HG03520 (cell line): ENCODE measurements around the gene MCF2L.
"Not testable (repeated sequence)": the region's sequence is repeated elsewhere in the genome, so short reads cannot be mapped to it uniquely, and the experiment has no call there.

Experiments
- ATAC-seq: cut with Tn5 transposase; IDR thresholded peaks from one replicate; pipeline ENCODE4 v1.9.1; 2021; ENCODE audit warnings: mild to moderate bottlenecking, moderate library complexity; ENCODE audit not compliant: unreplicated experiment

The MCF2L gene

GRCh38 chr13:113092776-113093579 lies 124.0 kb downstream of the MCF2L start:
- ATAC-seq, result no peak

- no peak for ATAC-seq
Observed at GRCh38 chr13:113093580-113094409, 124.8 kb downstream of the MCF2L start.

GRCh38 chr13:113094410-113094800 lies 125.4 kb downstream of the MCF2L start:
- no peak for ATAC-seq

GRCh38 chr13:113095146-113096051 lies 126.4 kb downstream of the MCF2L start:
- no peak for ATAC-seq

- ATAC-seq, result no peak
Observed at GRCh38 chr13:113096052-113096744, 127.2 kb downstream of the MCF2L start.

GRCh38 chr13:113096745-113097305 lies 127.8 kb downstream of the MCF2L start:
- no peak for ATAC-seq

GRCh38 chr13:113097651-113098050 lies 128.6 kb downstream of the MCF2L start:
- ATAC-seq, result no peak

- ATAC-seq, result no peak
Observed at GRCh38 chr13:113098162-113098732, 129.2 kb downstream of the MCF2L start.

- no peak for ATAC-seq
Observed at GRCh38 chr13:113099142-113099541, 130.1 kb downstream of the MCF2L start.

GRCh38 chr13:113102302-113102701 lies 133.3 kb downstream of the MCF2L start:
- not testable (repeated sequence) for ATAC-seq

GRCh38 chr13:113102727-113103126 lies 133.7 kb downstream of the MCF2L start:
- ATAC-seq, result no peak

GRCh38 chr13:113103646-113104045 lies 134.6 kb downstream of the MCF2L start:
- ATAC-seq, result no peak

- ATAC-seq, result no peak
Observed at GRCh38 chr13:113105032-113105920, 136.3 kb downstream of the MCF2L start, which contains the start of gene F7. Gene F7 (plus strand): TSS chr13:113105791. CDS start chr13:113105842, 51 bp downstream.

GRCh38 chr13:113105921-113106452 lies 137.0 kb downstream of the MCF2L start:
- ATAC-seq, result no peak

- ATAC-seq, result no peak
Observed at GRCh38 chr13:113106711-113107351, 137.8 kb downstream of the MCF2L start.

- not testable (repeated sequence) for ATAC-seq
Observed at GRCh38 chr13:113108521-113108920, 139.5 kb downstream of the MCF2L start.

- ATAC-seq, result no peak
Observed at GRCh38 chr13:113109151-113110047, 140.4 kb downstream of the MCF2L start.
